ENCODE measurements around the gene LGALS1. TPM values are rescaled to one million over a fixed set of nuclear protein-coding genes. Genes with fewer than 3 reads are reported as not detected.

The LGALS1 gene
- polyA plus RNA-seq, 1 of the 3 experiments (the other 2 are of a cell fraction): 12,045 TPM

DNA sequence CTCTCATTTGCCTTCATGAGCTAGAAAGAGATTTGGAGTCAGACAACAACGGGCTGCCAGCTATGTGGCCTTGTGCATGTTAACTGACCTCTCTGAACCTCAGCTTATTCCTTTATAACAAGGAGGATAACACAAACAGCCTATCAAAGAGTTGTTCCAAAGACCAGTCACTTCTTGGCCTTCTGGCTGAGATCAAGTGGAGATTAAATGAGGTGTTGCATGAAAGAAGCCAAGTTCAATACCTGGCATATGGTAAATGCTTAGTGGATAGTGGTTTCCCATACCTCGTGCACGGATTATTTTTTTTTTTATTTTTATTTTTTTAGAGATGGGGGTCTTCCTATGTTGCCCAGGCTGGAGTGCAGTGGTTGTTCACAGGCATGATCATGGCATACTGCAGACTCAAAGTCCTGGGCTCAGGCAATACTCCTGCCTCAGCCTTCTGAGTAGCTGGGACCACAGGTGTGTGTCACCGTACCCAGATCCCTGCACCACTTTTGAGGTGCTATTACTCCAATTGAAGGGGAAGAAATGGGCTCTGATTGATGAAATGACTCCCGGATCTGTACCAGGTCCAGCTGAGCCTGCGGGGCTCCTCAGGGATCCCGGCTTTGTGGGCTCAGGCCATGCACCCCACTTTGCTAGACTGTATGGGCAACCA, 4.9 kb downstream of the LGALS1 start:
- Histone ChIP-seq H3K4me2 (no peak overlapping the region; the same call in 1 of the 2 replicates), H3F3A (replicated peaks; ENCODE audit: insufficient read depth) (peaks cover 59% of the 10 kb centered on the region), H2AFZ (ENCODE audit: low read depth) (no peak overlapping the region), H4K20me1 (ENCODE audit: insufficient read depth) (peaks cover 45% of the 10 kb centered on the region), H3K9me2 (no peaks in the 10 kb centered on the region), H3K9ac (no peak overlapping the region), H3K27ac (ENCODE audit: low read depth in 2 of 2, low read length in 1 of 2) (peak overlapping the region in 1 of 2 experiments; percentile 94; a peak in 2 of 4 replicates), H3K79me2 (ENCODE audit: insufficient read depth) (peaks cover 37% of the 10 kb centered on the region), H3K4me1 (ENCODE audit: control insufficient read depth in 1 of 2, insufficient read depth in 2 of 2, low read depth in 1 of 2, low read length in 1 of 2) (peaks cover 10 to 15% of the 10 kb centered on the region in 2 experiments; a peak in 2 of 4 replicates), H3K9me3 (no peaks in the 10 kb centered on the region), H3K27me3 (ENCODE audit: insufficient read depth) (no peaks in the 10 kb centered on the region), H3K4me3 (ENCODE audit: low read depth in 2 of 2, low read length in 1 of 2) (no peak overlapping the region), H3K36me3 (replicated peaks in 1 of 2; ENCODE audit: control insufficient read depth in 1 of 2, insufficient read depth in 2 of 2, low read length in 1 of 2) (peaks cover 17 to 29% of the 10 kb centered on the region in 2 experiments)
- TF ChIP-seq, protein P1, sequence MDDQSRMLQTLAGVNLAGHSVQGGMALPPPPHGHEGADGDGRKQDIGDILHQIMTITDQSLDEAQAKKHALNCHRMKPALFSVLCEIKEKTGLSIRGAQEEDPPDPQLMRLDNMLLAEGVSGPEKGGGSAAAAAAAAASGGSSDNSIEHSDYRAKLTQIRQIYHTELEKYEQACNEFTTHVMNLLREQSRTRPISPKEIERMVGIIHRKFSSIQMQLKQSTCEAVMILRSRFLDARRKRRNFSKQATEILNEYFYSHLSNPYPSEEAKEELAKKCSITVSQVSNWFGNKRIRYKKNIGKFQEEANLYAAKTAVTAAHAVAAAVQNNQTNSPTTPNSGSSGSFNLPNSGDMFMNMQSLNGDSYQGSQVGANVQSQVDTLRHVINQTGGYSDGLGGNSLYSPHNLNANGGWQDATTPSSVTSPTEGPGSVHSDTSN (IDR thresholded peaks at IDR 0.05): 0 out of 2 replicates have a peak, but pooled peaks have one; percentile 18
- TF ChIP-seq TCF12 (IDR thresholded peaks at IDR 0.05) (no peak), NFIC (IDR thresholded peaks at IDR 0.05; ENCODE audit: borderline replicate concordance) (no peak), SIN3A (IDR thresholded peaks at IDR 0.05; ENCODE audit: borderline replicate concordance, low read depth, low read length) (no peak), JUND (IDR thresholded peaks at IDR 0.05) (peak; percentile 16), POLR2AphosphoS5 (IDR thresholded peaks at IDR 0.05; ENCODE audit: low read depth, low read length) (peak; percentile 49; the same call in 1 of the 2 replicates), MEF2A (IDR thresholded peaks at IDR 0.05; ENCODE audit: borderline replicate concordance, low read depth) (no peak), RAD21 (IDR thresholded peaks at IDR 0.05; ENCODE audit: low read length) (no peak)
- 80% methylated on average over 5 of the region's 7 CpGs for WGBS (ENCODE audit: low lambda C conversion rate)
- DNase-seq: no peak
- CTCF ChIA-PET: interaction anchor here (0.9 to 44.3 kb wide), 13 partner anchors 10 to 119 kb away, joined by 3 to 898 read pairs (median 11); partner anchors contain the start of genes PDXP, SH3BP1 and TRIOBP
- POLR2A ChIA-PET: interaction anchor here (1.1 to 2.0 kb wide), 4 partner anchors 9 to 46 kb away, joined by 3 to 6 read pairs (median 5); no protein-coding TSS in a partner anchor

DNA sequence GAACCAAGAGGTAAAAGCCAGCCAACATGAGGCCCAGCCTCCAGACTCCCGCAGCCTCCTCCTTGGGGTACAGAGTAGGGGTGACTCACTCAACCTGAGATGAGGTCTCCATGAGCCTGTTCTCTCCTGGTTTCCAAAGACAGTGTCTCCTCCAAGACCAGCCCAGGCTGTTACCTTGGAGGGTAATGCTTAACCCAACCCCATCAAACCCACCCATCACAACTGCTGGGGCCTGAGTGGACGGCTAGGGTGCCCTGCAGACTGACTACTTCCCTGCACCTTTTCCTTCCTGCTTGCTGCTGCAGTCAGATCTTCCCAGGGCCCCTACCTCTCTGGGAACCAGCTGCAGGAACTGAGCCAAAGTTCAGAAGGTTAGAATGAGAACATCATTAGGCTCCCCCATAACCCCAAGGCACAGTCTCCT, 5.6 kb downstream of the LGALS1 start:
- H3K36me3 ChIP-seq (replicated peaks in 1 of 2; ENCODE audit: control insufficient read depth in 1 of 2, insufficient read depth in 2 of 2, low read length in 1 of 2): peaks cover 17 to 29% of the 10 kb centered on the region in 2 experiments
- WGBS (ENCODE audit: low lambda C conversion rate): 75% methylated on average over 2 of the region's 2 CpGs
- no peak for DNase-seq
- H3F3A ChIP-seq (replicated peaks; ENCODE audit: insufficient read depth): peaks cover 61% of the 10 kb centered on the region
- no peak overlapping the region for H2AFZ ChIP-seq (ENCODE audit: low read depth)
- no peak overlapping the region for H3K4me3 ChIP-seq (ENCODE audit: low read depth in 2 of 2, low read length in 1 of 2)
- peaks cover 45% of the 10 kb centered on the region for H4K20me1 ChIP-seq (ENCODE audit: insufficient read depth)
- H3K27me3 ChIP-seq (ENCODE audit: insufficient read depth): no peaks in the 10 kb centered on the region
- POLR2A ChIA-PET: interaction anchor here (0.6 to 2.0 kb wide), 6 partner anchors 10 to 73 kb away, joined by 3 to 6 read pairs (median 4); no protein-coding TSS in a partner anchor
- H3K9ac ChIP-seq: no peak overlapping the region
- CTCF ChIA-PET: interaction anchor here (0.6 to 44.3 kb wide), 26 partner anchors 10 to 225 kb away, joined by 3 to 898 read pairs (median 5); partner anchors contain the start of genes GGA1, MICALL1, PDXP and SH3BP1
- peak overlapping the region in 1 of 2 experiments; percentile 94; a peak in 2 of 4 replicates for H3K27ac ChIP-seq (ENCODE audit: low read depth in 2 of 2, low read length in 1 of 2)
- no peaks in the 10 kb centered on the region for H3K9me3 ChIP-seq
- peaks cover 10% of the 10 kb centered on the region in 2 experiments; a peak in 2 of 4 replicates for H3K4me1 ChIP-seq (ENCODE audit: control insufficient read depth in 1 of 2, insufficient read depth in 2 of 2, low read depth in 1 of 2, low read length in 1 of 2)
- no peaks in the 10 kb centered on the region for H3K9me2 ChIP-seq
- H3K4me2 ChIP-seq: no peak overlapping the region; the same call in 1 of the 2 replicates
- H3K79me2 ChIP-seq (ENCODE audit: insufficient read depth): peaks cover 30% of the 10 kb centered on the region
- TF ChIP-seq GATA2 (CRISPR knock-in tag; IDR thresholded peaks at IDR 0.05): no peak
- TF ChIP-seq, protein P2, sequence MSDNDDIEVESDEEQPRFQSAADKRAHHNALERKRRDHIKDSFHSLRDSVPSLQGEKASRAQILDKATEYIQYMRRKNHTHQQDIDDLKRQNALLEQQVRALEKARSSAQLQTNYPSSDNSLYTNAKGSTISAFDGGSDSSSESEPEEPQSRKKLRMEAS (IDR thresholded peaks at IDR 0.05; ENCODE audit: low read depth): no peak
- no peak for TF ChIP-seq SMC3 (IDR thresholded peaks at IDR 0.05; ENCODE audit: low read depth, low read length)
- peak; percentile 29; the same call in 1 of the 2 replicates for TF ChIP-seq POLR2AphosphoS5 (IDR thresholded peaks at IDR 0.05; ENCODE audit: low read depth, low read length)
- TF ChIP-seq FOXM1 (IDR thresholded peaks at IDR 0.05; ENCODE audit: low read depth): no peak
- no peak for TF ChIP-seq YY1 (IDR thresholded peaks at IDR 0.05; ENCODE audit: low read depth)
- peak; percentile 21; the same call in 1 of the 2 replicates for TF ChIP-seq FOSL2 (IDR thresholded peaks at IDR 0.05; ENCODE audit: borderline replicate concordance, low read depth)
- TF ChIP-seq, protein P1 (IDR thresholded peaks at IDR 0.05): no peak; the same call in 1 of the 2 replicates
- TF ChIP-seq, protein P3, sequence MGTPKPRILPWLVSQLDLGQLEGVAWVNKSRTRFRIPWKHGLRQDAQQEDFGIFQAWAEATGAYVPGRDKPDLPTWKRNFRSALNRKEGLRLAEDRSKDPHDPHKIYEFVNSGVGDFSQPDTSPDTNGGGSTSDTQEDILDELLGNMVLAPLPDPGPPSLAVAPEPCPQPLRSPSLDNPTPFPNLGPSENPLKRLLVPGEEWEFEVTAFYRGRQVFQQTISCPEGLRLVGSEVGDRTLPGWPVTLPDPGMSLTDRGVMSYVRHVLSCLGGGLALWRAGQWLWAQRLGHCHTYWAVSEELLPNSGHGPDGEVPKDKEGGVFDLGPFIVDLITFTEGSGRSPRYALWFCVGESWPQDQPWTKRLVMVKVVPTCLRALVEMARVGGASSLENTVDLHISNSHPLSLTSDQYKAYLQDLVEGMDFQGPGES (IDR thresholded peaks at IDR 0.05; ENCODE audit: low read depth, low read length): no peak
- TF ChIP-seq JUND (IDR thresholded peaks at IDR 0.05): 0 out of 2 replicates have a peak, but pooled peaks have one; percentile 1
- TF ChIP-seq, protein P4, sequence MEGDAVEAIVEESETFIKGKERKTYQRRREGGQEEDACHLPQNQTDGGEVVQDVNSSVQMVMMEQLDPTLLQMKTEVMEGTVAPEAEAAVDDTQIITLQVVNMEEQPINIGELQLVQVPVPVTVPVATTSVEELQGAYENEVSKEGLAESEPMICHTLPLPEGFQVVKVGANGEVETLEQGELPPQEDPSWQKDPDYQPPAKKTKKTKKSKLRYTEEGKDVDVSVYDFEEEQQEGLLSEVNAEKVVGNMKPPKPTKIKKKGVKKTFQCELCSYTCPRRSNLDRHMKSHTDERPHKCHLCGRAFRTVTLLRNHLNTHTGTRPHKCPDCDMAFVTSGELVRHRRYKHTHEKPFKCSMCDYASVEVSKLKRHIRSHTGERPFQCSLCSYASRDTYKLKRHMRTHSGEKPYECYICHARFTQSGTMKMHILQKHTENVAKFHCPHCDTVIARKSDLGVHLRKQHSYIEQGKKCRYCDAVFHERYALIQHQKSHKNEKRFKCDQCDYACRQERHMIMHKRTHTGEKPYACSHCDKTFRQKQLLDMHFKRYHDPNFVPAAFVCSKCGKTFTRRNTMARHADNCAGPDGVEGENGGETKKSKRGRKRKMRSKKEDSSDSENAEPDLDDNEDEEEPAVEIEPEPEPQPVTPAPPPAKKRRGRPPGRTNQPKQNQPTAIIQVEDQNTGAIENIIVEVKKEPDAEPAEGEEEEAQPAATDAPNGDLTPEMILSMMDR (IDR thresholded peaks at IDR 0.05): no peak
